CMK (cell line): ENCODE data around the gene FRRS1L.
A peak's percentile ranks its signal among the peaks of the same experiment; 100 is the strongest.
"Not testable (repeated sequence)": the region's sequence is repeated elsewhere in the genome, so short reads cannot be mapped to it uniquely, and the experiment has no call there.

Source experiments
- DNase-seq: peaks from one replicate; pipeline ENCODE4 v3.0.0-alpha.2; 2010; ENCODE audit warnings: low read depth

FRRS1L gene

DNA sequence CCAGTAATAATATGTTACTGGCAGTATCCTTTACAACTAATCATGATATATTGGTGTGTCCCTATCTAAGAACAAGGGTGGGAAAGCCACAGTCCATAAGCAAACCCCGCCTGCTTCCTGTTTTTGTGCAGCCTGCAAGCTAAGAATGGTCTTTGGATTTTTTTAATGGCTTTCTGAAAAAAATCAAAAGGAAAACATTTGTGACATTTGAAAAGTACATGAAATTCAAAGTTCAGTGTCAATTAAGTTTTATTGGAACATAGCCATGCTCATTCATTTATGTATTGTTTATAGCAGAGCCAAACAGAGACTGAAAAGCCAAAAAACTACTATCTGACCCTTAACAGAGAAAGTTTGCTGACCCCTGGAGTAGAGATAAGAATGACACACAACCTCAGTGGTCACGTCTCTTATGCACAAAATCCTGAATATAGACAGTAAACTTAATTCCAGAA is 34.5 kb downstream of the FRRS1L start:
- DNase-seq, result no peak

DNA sequence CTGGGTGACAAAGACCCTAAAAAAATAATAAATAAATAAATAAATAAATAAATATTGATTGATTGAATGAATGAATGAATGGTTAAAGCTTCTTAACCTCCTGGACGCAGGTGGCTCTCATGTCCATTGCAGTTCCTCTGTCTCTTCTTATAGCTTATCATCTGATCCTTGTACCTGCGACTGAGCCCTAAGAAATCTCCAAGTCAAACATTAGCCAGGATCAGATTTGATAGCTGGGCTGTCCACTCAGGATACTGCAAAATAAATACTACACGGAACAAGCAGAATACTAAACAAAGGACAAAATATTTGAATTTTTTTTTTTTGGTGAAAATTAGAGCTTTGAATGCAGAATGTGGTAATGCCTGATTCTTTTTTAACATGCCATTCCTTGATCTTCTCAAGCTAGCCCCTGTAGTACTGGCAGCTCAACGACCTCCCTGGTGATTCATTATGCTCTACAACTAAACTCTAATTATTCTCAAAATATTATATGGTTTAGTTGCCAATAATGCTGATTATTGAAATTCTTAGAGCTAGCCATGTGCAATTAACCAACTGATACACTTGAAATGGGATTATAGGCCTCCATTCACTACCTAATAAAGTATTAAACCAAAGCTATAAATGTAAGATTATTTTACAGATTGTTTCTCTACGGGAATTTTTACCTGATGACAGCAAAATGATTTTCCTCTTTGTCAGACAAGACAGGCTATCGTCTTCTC is 37.4 kb downstream of the FRRS1L start:
- no peak for DNase-seq

DNA sequence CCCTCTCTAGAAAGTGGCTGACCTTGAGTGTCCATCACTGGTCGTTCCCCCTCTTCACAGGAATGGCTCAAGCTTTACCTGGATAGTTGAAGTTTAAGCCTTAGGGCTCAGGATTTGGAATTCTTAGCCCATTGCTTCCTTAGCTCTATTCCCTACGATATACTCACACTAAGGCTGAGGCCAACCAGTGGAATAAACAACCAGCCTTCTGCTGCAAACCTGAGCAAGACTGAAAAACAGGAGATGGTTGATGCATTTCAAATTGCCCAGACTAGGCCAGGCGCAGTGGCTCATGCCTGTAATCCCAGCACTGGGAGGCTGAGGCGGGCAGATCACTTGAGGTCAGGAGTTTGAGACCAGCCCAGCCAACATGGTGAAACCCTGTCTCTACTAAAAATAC is 40.4 kb downstream of the FRRS1L start:
- DNase-seq, result not testable (repeated sequence)

- no peak for DNase-seq
Measured at GRCh38 chr9:109124121-109124520, 42.9 kb downstream of the FRRS1L start.

DNA sequence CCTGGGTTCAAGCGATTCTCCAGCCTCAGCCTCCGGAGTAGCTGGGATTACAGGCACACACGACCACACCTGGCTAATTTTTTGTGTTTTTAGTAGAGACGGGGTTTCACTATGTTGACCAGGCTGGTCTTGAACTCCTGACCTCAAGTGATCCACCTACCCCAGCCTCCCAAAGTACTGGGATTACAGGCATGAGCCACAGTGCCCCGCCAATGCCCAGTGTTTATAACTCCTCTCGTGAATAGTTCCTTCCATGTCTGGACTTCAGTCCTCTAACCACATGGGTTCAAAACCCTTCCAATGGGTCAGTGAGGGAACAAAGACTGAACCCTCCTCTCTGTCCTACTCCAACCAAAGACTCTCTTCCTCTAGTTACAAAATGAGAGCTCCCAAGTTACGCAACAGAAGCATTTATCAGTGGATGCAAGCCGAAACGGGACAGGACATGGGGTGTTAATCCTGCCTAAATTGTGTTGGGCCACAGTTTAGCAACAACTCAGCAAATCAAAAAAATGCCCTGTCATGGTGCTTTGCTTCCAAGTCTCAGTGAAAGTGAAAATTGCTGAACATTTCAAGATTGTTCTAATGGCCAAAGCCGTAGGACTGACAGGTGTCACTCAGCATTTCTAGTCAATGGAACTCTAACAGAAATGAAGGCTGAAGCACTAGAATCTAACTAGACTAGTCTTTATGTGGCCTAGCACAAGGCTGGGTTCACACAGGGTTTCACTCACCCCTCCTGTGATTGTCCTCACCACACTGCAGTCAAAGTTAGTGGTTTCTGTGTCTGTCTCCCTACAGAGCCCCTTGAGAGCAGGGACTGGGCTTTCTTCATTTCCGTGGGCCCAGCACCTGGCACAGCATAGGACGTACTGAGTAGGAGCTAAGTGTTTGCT is 44.1 kb downstream of the FRRS1L start:
- no peak for DNase-seq

DNA sequence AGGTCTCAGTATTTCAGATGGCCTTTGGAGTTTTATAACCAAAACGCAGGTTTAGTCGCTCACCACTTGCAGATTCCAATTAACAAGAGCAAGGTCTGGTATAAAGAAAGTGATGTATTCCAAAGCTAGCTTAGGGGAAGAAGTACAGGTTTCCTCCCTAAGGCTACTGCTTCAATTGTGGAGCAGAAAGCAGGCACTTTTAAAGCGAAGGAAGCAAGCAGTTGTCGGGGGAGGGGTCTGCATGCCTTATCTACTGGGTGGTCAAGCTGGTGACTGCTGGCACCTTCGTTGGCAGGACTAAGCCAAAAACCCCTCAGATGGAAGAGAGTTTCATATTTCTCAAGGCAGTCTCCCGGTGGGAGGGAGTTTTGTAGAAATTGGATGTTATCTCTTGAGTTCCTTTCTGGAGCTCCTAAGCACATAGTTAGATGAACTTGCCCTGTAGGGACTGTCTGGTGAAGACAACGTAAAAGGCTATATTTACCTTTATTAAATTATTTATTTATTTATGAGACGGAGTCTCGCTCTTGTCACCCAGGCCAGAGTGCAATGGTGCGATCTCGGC is 45.7 kb downstream of the FRRS1L start:
- DNase-seq, result no peak

DNA sequence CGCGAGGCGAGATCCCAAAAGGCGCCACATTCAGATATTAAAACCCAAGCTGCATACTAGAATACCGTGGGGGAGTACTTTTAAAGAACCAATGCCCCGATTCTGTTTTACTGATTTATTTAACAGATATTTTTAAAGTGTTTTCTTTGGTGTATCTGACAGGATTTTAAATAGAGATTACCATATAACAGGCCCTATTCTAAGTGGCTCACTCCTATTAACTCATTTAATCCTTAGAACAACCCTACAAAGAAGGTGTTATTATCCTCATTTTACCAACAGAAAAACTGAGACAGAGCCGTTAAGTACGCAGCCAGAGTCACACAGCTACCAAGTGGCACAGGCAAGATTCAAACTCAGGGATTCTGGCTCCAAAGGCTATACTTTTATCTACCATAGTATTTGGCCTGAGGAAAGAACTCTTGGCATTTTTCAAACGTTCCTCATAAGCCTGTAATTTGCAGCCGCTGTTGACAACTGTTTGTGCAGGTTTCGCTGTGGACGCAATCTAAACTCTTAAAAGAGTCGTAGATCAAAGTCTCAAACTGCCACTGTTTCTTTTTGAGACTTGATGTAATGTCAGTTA is 46.8 kb downstream of the FRRS1L start:
- no peak for DNase-seq

DNA sequence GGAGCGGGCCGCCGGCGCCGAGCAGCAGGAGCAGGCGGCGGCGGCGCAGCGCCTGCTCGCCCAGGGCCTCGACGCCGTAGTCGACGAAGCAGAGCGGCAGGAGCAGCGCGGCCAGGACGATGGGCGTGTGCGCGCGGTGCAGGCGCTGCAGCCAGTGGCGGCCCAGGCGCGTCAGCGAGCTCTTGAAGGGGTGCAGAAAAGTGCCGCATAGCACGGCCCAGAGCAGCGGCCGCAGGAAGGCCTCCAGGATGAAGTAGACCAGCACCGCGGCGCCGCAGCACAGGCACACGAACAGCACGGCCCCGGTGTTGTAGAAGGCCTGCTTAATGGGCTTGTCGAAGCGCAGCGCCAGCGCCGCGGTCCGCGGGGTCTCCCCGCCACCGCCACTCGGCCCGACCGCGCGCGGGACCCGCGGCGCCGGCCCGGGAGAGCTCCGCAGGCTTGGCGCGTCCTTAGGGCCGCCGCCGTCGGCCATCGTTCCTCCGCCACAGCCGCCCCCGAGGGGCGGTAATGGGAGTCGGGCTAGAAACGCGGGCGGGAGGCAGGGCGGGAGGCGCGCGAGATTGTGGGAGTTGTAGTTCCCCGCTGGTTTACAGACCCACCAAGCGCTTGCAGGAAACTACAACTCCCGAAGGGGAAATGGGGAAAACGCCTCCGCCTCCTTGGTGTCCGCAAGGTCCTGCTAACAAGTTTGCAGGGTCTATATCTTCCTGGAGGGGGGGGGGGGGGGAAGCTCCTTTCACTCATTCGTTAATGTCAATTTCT is 47.4 kb downstream of the FRRS1L start, which contains the start of gene TMEM245:
TSS of gene TMEM245 (minus strand) at position 509 of the 765 bp plus-strand sequence. CDS start at position 475, 34 bp downstream.
- peak; percentile 94 for DNase-seq

GRCh38 chr9:109118808-109119438 is 48.1 kb downstream of the FRRS1L start:
- DNase-seq, result no peak

DNA sequence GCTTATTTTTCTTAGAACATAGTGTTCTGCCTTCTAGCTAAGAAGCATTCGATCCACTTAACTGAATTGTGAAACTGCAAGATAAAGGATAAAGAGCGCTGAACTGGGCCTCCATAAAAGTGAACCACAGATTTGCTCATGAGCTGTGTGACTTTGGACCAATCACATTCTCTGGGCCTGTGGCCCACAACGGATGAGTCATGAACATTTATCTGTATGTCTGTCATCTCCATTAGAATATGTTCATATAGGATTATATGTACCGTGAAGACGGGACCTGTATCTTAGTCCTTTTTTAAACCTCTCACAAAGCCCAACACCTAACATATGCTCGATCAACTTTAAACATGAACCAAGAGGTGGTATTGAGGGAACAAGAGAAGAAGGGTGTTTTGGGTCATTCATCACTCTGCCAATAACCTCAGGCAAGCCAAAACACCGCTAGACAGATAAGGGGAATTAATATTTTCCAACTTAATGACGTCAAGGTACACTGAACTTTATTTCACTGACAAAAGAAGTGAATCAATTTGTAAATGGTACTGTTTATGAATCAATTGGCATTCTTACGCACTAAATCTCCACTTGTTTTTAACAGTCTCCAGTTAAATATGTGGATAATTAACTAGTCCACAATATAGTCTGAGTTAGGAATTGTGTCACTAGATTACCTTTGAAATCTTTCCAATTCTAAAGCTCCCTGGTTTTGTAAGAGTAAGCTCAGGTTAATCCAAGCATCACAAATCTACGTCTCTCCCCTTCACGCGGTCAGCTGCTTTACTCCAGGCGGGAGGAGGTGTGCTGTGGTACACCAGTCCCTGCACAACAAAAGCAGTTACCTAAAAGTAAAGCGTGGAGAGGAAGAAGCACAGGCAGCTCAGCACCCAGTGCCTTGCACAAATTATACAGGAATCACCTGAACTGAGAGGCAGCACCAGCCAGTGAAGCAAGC is 48.9 kb downstream of the FRRS1L start:
- DNase-seq, result no peak

DNA sequence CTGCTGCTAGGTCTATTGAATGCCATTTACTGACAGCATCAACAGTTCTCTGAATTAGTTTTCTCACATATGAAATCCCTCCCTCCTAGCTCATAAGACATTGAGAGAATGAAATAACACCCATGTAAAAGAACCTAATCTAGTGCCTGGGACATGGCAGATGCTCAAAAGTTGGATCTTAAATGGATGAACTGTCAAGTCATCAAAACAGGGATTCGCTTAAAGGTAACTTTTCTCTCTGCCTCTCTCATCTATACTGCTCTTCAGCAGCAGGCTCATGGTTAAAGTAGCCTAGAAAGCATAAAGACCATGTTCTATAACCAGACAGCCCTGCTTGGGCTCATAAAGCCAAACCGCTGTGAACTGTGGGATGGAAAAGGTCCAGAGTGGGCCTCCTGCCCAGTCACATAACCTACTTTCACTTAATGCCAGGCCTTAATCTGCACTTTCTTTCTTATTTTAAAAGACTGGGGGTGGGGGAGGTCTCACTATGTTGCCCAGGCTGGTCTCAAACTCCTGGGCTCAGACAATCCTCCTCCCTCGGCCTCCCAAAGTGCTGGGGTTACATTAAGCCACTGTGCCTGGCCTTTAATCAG is 51.0 kb downstream of the FRRS1L start:
- no peak for DNase-seq

DNA sequence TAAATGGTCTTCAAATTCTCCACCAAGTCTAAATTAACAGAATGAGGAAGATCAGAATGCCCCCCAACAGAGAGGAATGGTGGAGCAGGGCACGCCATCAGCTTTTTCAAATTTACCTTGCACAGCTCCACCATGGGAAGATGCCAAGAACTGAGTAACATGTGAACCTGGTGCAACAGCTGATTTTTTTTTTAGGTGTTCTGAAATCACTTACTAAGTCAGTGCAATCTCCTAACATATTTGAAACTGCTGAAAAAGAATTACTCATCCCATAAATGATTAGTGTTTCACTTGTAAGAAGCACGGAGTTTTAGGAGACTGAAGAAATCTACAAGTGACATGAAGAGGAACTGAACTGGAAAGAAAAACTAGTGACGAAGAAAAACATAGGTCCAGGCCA is 52.4 kb downstream of the FRRS1L start:
- no peak for DNase-seq

- no peak for DNase-seq
Measured at GRCh38 chr9:109113892-109114609, 53.0 kb downstream of the FRRS1L start.

GRCh38 chr9:109113254-109113653 is 53.8 kb downstream of the FRRS1L start:
- DNase-seq, result no peak

- no peak for DNase-seq
Measured at GRCh38 chr9:109110329-109111021, 56.6 kb downstream of the FRRS1L start.

- no peak for DNase-seq
Measured at GRCh38 chr9:109109967-109110328, 57.1 kb downstream of the FRRS1L start.

GRCh38 chr9:109108318-109108717 is 58.7 kb downstream of the FRRS1L start:
- no peak for DNase-seq
